Tibial nerve (tissue), 4 donors: Measurements from ENCODE around the gene DCAF4.

ENCODE experiments used
- CTCF ChIP-seq, 5 experiments: fragments of 200-600 bp in 3 of 5; fragments of 450-650 bp in 2 of 5; sonication (generic) in 3 of 5; IDR thresholded peaks; one replicate each; pipeline ENCODE4 v1.5.1; 2016 to 2019; ENCODE audit warnings: antibody characterized with exemption in 5 of 5, mild to moderate bottlenecking in 3 of 5, moderate library complexity in 2 of 5
- EP300 ChIP-seq, 2 donors: sonication (generic); formaldehyde crosslinking; IDR thresholded peaks; one replicate each; pipeline ENCODE4 v1.6.1; 2017; ENCODE audit warnings: antibody characterized with exemption in 2 of 2, mild to moderate bottlenecking in 1 of 2
- POLR2A ChIP-seq, 2 donors: fragments of 450-650 bp; IDR thresholded peaks; one replicate each; pipeline ENCODE4 v1.6.1; 2017; ENCODE audit warnings: antibody characterized with exemption in 2 of 2, mild to moderate bottlenecking in 2 of 2, moderate library complexity in 2 of 2

- TF ChIP-seq POLR2A (IDR thresholded peaks at IDR 0.05): no peak
- TF ChIP-seq EP300 (IDR thresholded peaks at IDR 0.05): no peak
- TF ChIP-seq CTCF (IDR thresholded peaks at IDR 0.05): no peak
Observed at GRCh38 chr14:72881543-72881942, 44.7 kb upstream of the DCAF4 start.
